Thyroid gland (tissue), 4 donors: Measurements from ENCODE around the gene ITIH1. TPM values are rescaled to one million over a fixed set of nuclear protein-coding genes. Genes with fewer than 3 reads are reported as not detected.

Source experiments
- DNase-seq, 2 donors: peaks; one replicate each; pipeline ENCODE4 v3.0.0-alpha.2; 2019
- H3K27ac ChIP-seq, 3 donors: fragments of 200-600 bp; sonication (generic); 1 replicate in 2 of 3; 2 replicates in 1 of 3; pipeline ENCODE4 v1.5.1; 2016 to 2019; ENCODE audit warnings: mild to moderate bottlenecking in 1 of 3, moderate library complexity in 1 of 3
- H3K27me3 ChIP-seq: fragments of 200-600 bp; sonication (generic); one replicate; pipeline ENCODE4 v1.5.1; 2019
- H3K36me3 ChIP-seq, 2 donors: fragments of 200-600 bp; sonication (generic); one replicate each; pipeline ENCODE4 v1.5.1; 2016 to 2019
- H3K4me1 ChIP-seq, 2 donors: fragments of 200-600 bp; sonication (generic); one replicate each; pipeline ENCODE4 v1.5.1; 2017 to 2019
- H3K4me3 ChIP-seq, 3 donors: fragments of 200-600 bp; sonication (generic); replicated peaks in 1 of 3; 1 replicate in 2 of 3; 2 replicates in 1 of 3; pipeline ENCODE4 v1.5.1; 2016; ENCODE audit warnings: mild to moderate bottlenecking in 1 of 3
- H3K9me3 ChIP-seq: fragments of 200-600 bp; sonication (generic); one replicate; pipeline ENCODE4 v1.5.1; 2017
- CTCF ChIP-seq, 6 experiments: fragments of 200-600 bp in 3 of 6; fragments of 450-650 bp in 3 of 6; sonication (generic) in 3 of 6; IDR thresholded peaks; one replicate each; pipeline ENCODE4 v1.5.1; 2016 to 2019; ENCODE audit warnings: antibody characterized with exemption in 6 of 6, mild to moderate bottlenecking in 2 of 6, inconsistent platforms in 1 of 6, moderate library complexity in 1 of 6
- POLR2A ChIP-seq, 2 donors: fragments of 450-650 bp; IDR thresholded peaks; one replicate each; pipeline ENCODE4 v1.6.1; 2017; ENCODE audit warnings: antibody characterized with exemption in 2 of 2, mild to moderate bottlenecking in 2 of 2, moderate library complexity in 1 of 2
- WGBS, 2 donors: methylation state at CpG; one replicate each; pipeline ENCODE4 v1.1.5; 2017; 5-methylcytosine and 5-hydroxymethylcytosine counted together
- intact Hi-C: fragments of 100-400 bp; cut with DNase I; formaldehyde crosslinking; loops from one replicate; pipeline ENCODE4 v1.15.1; 2023
- total RNA-seq, 4 donors: library from RNA; depleted of rRNA; stranded (reverse); fragments of >200 nt; gene quantifications; one replicate each; pipeline ENCODE4 v1.2.3, GENCODE V29; 2016

The ITIH1 gene
- total RNA-seq, 4 donors from 2014 or later: not detected

GRCh38 chr3:52800079-52800478 lies 22.7 kb downstream of the ITIH1 start:
- Histone ChIP-seq H3K36me3 (no peaks in the 10 kb centered on the region), H3K4me3 (no peak overlapping the region), H3K27me3 (no peaks in the 10 kb centered on the region), H3K9me3 (no peaks in the 10 kb centered on the region), H3K27ac (no peak overlapping the region), H3K4me1 (no peaks in the 10 kb centered on the region)
- TF ChIP-seq POLR2A (IDR thresholded peaks at IDR 0.05) (no peak), CTCF (IDR thresholded peaks at IDR 0.05) (no peak)
- intact Hi-C loops: no loop called here
- 79 to 81% methylated on average over 7 of the region's 7 CpGs for WGBS, 2 donors
- no peak for DNase-seq

- WGBS, 2 donors: 65 to 75% methylated on average over 5 of the region's 5 CpGs
- H3K27me3 ChIP-seq: no peaks in the 10 kb centered on the region
- H3K9me3 ChIP-seq: no peaks in the 10 kb centered on the region
- H3K4me3 ChIP-seq: no peak overlapping the region
- DNase-seq: no peak
- H3K27ac ChIP-seq: no peak overlapping the region
- no peaks in the 10 kb centered on the region for H3K36me3 ChIP-seq
- no peak for TF ChIP-seq CTCF (IDR thresholded peaks at IDR 0.05)
- TF ChIP-seq POLR2A (IDR thresholded peaks at IDR 0.05): no peak
- no peaks in the 10 kb centered on the region for H3K4me1 ChIP-seq
- intact Hi-C loops: no loop called here
These were observed 24.4 kb downstream of the ITIH1 start for GRCh38 chr3:52801839-52802238.

GRCh38 chr3:52805270-52806039 lies 28.1 kb downstream of the ITIH1 start:
- intact Hi-C loops: no loop called here
- no peak for DNase-seq
- H3K27me3 ChIP-seq: no peaks in the 10 kb centered on the region
- TF ChIP-seq POLR2A (IDR thresholded peaks at IDR 0.05) (no peak), CTCF (IDR thresholded peaks at IDR 0.05) (no peak)
- H3K4me3 ChIP-seq: no peak overlapping the region
- no peaks in the 10 kb centered on the region for H3K4me1 ChIP-seq
- no peaks in the 10 kb centered on the region for H3K36me3 ChIP-seq
- H3K9me3 ChIP-seq: no peaks in the 10 kb centered on the region
- H3K27ac ChIP-seq: no peak overlapping the region
- 82 to 83% methylated on average over 11 to 16 of the region's 19 CpGs for WGBS, 2 donors

- Histone ChIP-seq H3K36me3 (no peaks in the 10 kb centered on the region), H3K9me3 (no peaks in the 10 kb centered on the region), H3K4me1 (no peaks in the 10 kb centered on the region), H3K4me3 (no peak overlapping the region), H3K27ac (no peak overlapping the region), H3K27me3 (no peaks in the 10 kb centered on the region)
- 77 to 83% methylated on average over 2 of the region's 2 CpGs for whole genome bisulfite sequencing, 2 donors
- TF ChIP-seq CTCF (IDR thresholded peaks at IDR 0.05) (no peak), POLR2A (IDR thresholded peaks at IDR 0.05) (no peak)
- intact Hi-C loops: no loop called here
- DNase-seq: no peak
These were observed 31.8 kb downstream of the ITIH1 start for GRCh38 chr3:52809149-52809548.

- intact Hi-C loops: no loop called here
- DNase-seq: no peak
- H3K9me3 ChIP-seq: no peaks in the 10 kb centered on the region
- no peaks in the 10 kb centered on the region for H3K36me3 ChIP-seq
- H3K4me1 ChIP-seq: no peaks in the 10 kb centered on the region
- H3K27me3 ChIP-seq: no peaks in the 10 kb centered on the region
- no peak overlapping the region for H3K4me3 ChIP-seq
- no peak overlapping the region for H3K27ac ChIP-seq
- 45 to 56% methylated on average over 7 of the region's 7 CpGs for WGBS, 2 donors
- TF ChIP-seq POLR2A (IDR thresholded peaks at IDR 0.05) (no peak), CTCF (IDR thresholded peaks at IDR 0.05) (no peak)
These were observed 32.4 kb downstream of the ITIH1 start for GRCh38 chr3:52809662-52810377.
